ENCODE data around the gene SBF2.

SBF2 gene

GRCh38 chr11:9757809-9758636 lies 536.0 kb downstream of the SBF2 start:
- TF ChIP-seq POLR2AphosphoS5 (IDR thresholded peaks at IDR 0.05; ENCODE audit: low read depth, low read length), result peak; percentile 48
- no peak for TF ChIP-seq TAF1 (IDR thresholded peaks at IDR 0.05; ENCODE audit: borderline replicate concordance, insufficient read depth, low read length)
- peak; percentile 57 for TF ChIP-seq FOXP2 (optimal IDR thresholded peaks at IDR 0.05; ENCODE audit: borderline replicate concordance, extremely low read depth, extremely low read length, insufficient read depth)
- no peak for TF ChIP-seq REST (IDR thresholded peaks at IDR 0.05; ENCODE audit: insufficient read depth in 1 of 2, low read depth in 2 of 2, low read length in 2 of 2)

- TF ChIP-seq TAF1 (IDR thresholded peaks at IDR 0.05; ENCODE audit: borderline replicate concordance, insufficient read depth, low read length), result no peak
- no peak for TF ChIP-seq REST (IDR thresholded peaks at IDR 0.05; ENCODE audit: insufficient read depth in 1 of 2, low read depth in 2 of 2, low read length in 2 of 2)
- TF ChIP-seq SIN3A (IDR thresholded peaks at IDR 0.05; ENCODE audit: borderline replicate concordance, insufficient read depth, low read length), result no peak
- no peak for TF ChIP-seq FOXP2 (optimal IDR thresholded peaks at IDR 0.05; ENCODE audit: borderline replicate concordance, extremely low read depth, extremely low read length, insufficient read depth)
- TF ChIP-seq POLR2AphosphoS5 (IDR thresholded peaks at IDR 0.05; ENCODE audit: low read depth, low read length), result no peak
These were observed 537.1 kb downstream of the SBF2 start for GRCh38 chr11:9756878-9757277.

DNA sequence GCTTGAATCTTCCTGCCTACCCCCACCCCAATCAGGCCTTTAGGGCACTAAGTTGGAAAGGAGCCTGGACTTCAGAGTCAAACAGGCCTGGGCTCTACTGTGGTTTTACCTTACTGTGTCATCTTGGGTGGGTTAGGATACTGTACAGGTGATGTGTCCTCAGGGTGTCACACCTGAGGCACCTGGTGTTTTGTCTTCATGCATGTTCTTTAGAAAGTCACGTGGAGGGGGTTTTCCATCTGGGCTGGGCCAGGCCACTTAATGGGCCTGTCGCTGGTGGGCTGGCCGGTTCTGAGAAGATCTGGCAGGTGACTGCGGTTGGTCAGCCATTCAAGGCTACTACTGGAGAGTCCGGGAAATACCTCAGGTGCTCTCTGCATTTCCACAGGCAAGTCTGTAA lies 537.6 kb downstream of the SBF2 start:
- TF ChIP-seq TAF1 (IDR thresholded peaks at IDR 0.05; ENCODE audit: borderline replicate concordance, insufficient read depth, low read length) (no peak), REST (IDR thresholded peaks at IDR 0.05; ENCODE audit: insufficient read depth in 1 of 2, low read depth in 2 of 2, low read length in 2 of 2) (no peak), FOXP2 (optimal IDR thresholded peaks at IDR 0.05; ENCODE audit: borderline replicate concordance, extremely low read depth, extremely low read length, insufficient read depth) (no peak)

- TF ChIP-seq TAF1 (IDR thresholded peaks at IDR 0.05; ENCODE audit: borderline replicate concordance, insufficient read depth, low read length), result no peak
- no peak for TF ChIP-seq FOXP2 (optimal IDR thresholded peaks at IDR 0.05; ENCODE audit: borderline replicate concordance, extremely low read depth, extremely low read length, insufficient read depth)
These were observed 538.3 kb downstream of the SBF2 start for GRCh38 chr11:9755561-9756185.

GRCh38 chr11:9754010-9754471 lies 540.0 kb downstream of the SBF2 start:
- TF ChIP-seq POLR2AphosphoS5 (IDR thresholded peaks at IDR 0.05; ENCODE audit: low read depth, low read length) (no peak), FOXP2 (optimal IDR thresholded peaks at IDR 0.05; ENCODE audit: borderline replicate concordance, extremely low read depth, extremely low read length, insufficient read depth) (no peak), SIN3A (IDR thresholded peaks at IDR 0.05; ENCODE audit: borderline replicate concordance, insufficient read depth, low read length) (no peak), REST (IDR thresholded peaks at IDR 0.05; ENCODE audit: insufficient read depth in 1 of 2, low read depth in 2 of 2, low read length in 2 of 2) (no peak), TAF1 (IDR thresholded peaks at IDR 0.05; ENCODE audit: borderline replicate concordance, insufficient read depth, low read length) (no peak)

Data from PFSK-1 (cell line).